MM.1S (cell line): ENCODE measurements around the gene NDUFB5.
A peak's percentile ranks its signal among the peaks of the same experiment; 100 is the strongest.

Source experiments
- DNase-seq: peaks from one replicate; pipeline ENCODE4 v3.0.0-alpha.2; 2015
- H2AFZ ChIP-seq: fragments of 300-600 bp; sonication (generic); 2 replicates; pipeline ENCODE4 v1.6.0; 2016; ENCODE audit warnings: antibody characterized with exemption, low read length
- H3F3A ChIP-seq: fragments of 300-600 bp; sonication (generic); 2 replicates; pipeline ENCODE4 v1.6.1; 2016; ENCODE audit warnings: mild to moderate bottlenecking, antibody characterized with exemption, low read length, moderate library complexity, mixed read lengths; ENCODE audit not compliant: insufficient read depth
- H3K27ac ChIP-seq: fragments of 300-600 bp; sonication (generic); 2 replicates; pipeline ENCODE4 v1.5.1; 2016; ENCODE audit warnings: mild to moderate bottlenecking, low read length
- H3K27me3 ChIP-seq: fragments of 300-600 bp; sonication (generic); replicated peaks from 2 replicates; pipeline ENCODE4 v1.6.0; 2016; ENCODE audit warnings: low read length; ENCODE audit not compliant: insufficient read depth
- H3K36me3 ChIP-seq: fragments of 300-600 bp; sonication (generic); replicated peaks from 2 replicates; pipeline ENCODE4 v1.6.1; 2016; ENCODE audit warnings: mild to moderate bottlenecking, low read length, mixed read lengths; ENCODE audit not compliant: insufficient read depth
- H3K4me1 ChIP-seq: fragments of 300-600 bp; sonication (generic); 2 replicates; pipeline ENCODE4 v1.6.1; 2016; ENCODE audit warnings: low read length, mixed read lengths
- H3K4me2 ChIP-seq: fragments of 300-600 bp; sonication (generic); 2 replicates; pipeline ENCODE4 v1.6.0; 2016; ENCODE audit warnings: low read depth, low read length
- H3K4me3 ChIP-seq: fragments of 300-600 bp; sonication (generic); 2 replicates; pipeline ENCODE4 v1.5.1; 2016; ENCODE audit warnings: low read length, mixed read lengths
- H3K79me2 ChIP-seq: fragments of 300-600 bp; sonication (generic); 2 replicates; pipeline ENCODE4 v1.6.1; 2016; ENCODE audit warnings: mixed run types, low read length, mixed read lengths
- H3K9ac ChIP-seq: fragments of 300-600 bp; sonication (generic); 2 replicates; pipeline ENCODE4 v1.6.1; 2016; ENCODE audit warnings: low read length, mixed read lengths
- H3K9me2 ChIP-seq: fragments of 300-600 bp; sonication (generic); replicated peaks from 2 replicates; pipeline ENCODE4 v1.6.1; 2016; ENCODE audit warnings: mild to moderate bottlenecking, low read length, mixed read lengths; ENCODE audit not compliant: insufficient read depth
- H3K9me3 ChIP-seq: fragments of 300-600 bp; sonication (generic); replicated peaks from 2 replicates; pipeline ENCODE4 v1.6.1; 2016; ENCODE audit warnings: mild to moderate bottlenecking, low read length, mixed read lengths; ENCODE audit not compliant: insufficient read depth
- H4K20me1 ChIP-seq: fragments of 300-600 bp; sonication (generic); 2 replicates; pipeline ENCODE4 v1.6.1; 2016; ENCODE audit warnings: mild to moderate bottlenecking, low read length, moderate library complexity, mixed read lengths; ENCODE audit not compliant: insufficient read depth
- EZH2 ChIP-seq: fragments of 300-600 bp; sonication (generic); optimal IDR thresholded peaks from 2 replicates; pipeline ENCODE3; 2017; ENCODE audit warnings: low read depth, mild to moderate bottlenecking, antibody characterized with exemption, low read length, mixed read lengths
- EZH2phosphoT487 ChIP-seq: fragments of 300-600 bp; sonication (generic); IDR thresholded peaks from 2 replicates; pipeline ENCODE4 v1.6.1; 2018; ENCODE audit warnings: antibody characterized with exemption, low read length
- TF ChIP-seq, protein P1 (sequence below): fragments of 300-600 bp; sonication (generic); IDR thresholded peaks from 2 replicates; pipeline ENCODE4 v1.5.1; 2016; ENCODE audit warnings: antibody characterized with exemption, low read length, mixed read lengths

Gene NDUFB5

DNA sequence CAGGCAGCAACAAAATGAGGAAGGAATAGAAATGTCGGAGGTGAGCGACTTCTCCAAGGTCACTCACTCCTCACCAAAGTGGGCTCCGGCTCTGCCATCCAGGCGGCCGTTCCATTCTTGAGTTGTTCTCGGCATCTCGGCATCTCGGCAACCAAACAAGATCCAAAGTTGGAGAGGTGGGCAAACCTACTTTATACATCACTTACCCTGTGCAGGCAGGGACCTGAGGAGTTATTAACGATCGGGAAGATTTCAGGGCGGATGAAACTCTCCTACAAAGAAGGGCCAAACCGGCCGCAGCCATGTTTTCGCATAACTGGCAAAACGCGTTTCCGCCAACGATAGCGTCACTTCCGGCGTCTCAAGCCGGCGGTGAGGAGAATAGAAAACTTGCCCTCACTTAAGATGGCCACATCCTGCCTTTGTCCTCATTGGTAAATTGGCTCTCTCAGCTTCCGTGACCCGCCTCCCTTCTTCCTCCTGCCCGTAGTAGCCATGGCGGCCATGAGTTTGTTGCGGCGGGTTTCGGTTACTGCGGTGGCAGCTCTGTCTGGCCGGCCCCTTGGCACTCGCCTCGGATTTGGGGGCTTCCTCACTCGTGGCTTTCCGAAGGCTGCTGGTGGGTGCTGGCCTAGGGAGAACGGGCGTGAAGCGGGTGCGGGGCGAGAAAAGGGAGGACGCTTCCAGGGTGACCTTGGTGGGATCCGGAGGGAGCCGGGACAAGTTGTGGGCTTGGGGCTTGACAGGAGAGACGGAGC lies at the start of gene NDUFB5, which contains the start of gene MRPL47:
Gene NDUFB5 (plus strand): TSS at position 474 of the 758 bp plus-strand sequence. CDS start 22 bp downstream, at position 496.
Gene MRPL47 (minus strand): TSS at position 318 of the 758 bp plus-strand sequence. CDS start 14 bp downstream, at position 304.
- Histone ChIP-seq H3K9me3 (no peaks in the 10 kb centered on the region), H3K9ac (peak within 1 kb of the TSS; percentile 89), H3K4me2 (peak within 1 kb of the TSS; percentile 71), H2AFZ (peak within 1 kb of the TSS; percentile 78), H3K4me1 (peaks cover 29% of the 10 kb centered on the region), H3K27me3 (no peaks in the 10 kb centered on the region), H3K9me2 (no peaks in the 10 kb centered on the region), H4K20me1 (no peaks in the 10 kb centered on the region), H3F3A (peaks cover 6% of the 10 kb centered on the region; the same call in 1 of the 2 replicates), H3K36me3 (peaks cover 9% of the 10 kb centered on the region), H3K4me3 (peak within 1 kb of the TSS; percentile 88), H3K27ac (peak within 1 kb of the TSS; percentile 64), H3K79me2 (peaks cover 84% of the 10 kb centered on the region)
- no peak for TF ChIP-seq EZH2phosphoT487
- TF ChIP-seq EZH2: no peak
- TF ChIP-seq, protein P1, sequence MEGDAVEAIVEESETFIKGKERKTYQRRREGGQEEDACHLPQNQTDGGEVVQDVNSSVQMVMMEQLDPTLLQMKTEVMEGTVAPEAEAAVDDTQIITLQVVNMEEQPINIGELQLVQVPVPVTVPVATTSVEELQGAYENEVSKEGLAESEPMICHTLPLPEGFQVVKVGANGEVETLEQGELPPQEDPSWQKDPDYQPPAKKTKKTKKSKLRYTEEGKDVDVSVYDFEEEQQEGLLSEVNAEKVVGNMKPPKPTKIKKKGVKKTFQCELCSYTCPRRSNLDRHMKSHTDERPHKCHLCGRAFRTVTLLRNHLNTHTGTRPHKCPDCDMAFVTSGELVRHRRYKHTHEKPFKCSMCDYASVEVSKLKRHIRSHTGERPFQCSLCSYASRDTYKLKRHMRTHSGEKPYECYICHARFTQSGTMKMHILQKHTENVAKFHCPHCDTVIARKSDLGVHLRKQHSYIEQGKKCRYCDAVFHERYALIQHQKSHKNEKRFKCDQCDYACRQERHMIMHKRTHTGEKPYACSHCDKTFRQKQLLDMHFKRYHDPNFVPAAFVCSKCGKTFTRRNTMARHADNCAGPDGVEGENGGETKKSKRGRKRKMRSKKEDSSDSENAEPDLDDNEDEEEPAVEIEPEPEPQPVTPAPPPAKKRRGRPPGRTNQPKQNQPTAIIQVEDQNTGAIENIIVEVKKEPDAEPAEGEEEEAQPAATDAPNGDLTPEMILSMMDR: no peak
- peak; percentile 99 for DNase-seq

DNA sequence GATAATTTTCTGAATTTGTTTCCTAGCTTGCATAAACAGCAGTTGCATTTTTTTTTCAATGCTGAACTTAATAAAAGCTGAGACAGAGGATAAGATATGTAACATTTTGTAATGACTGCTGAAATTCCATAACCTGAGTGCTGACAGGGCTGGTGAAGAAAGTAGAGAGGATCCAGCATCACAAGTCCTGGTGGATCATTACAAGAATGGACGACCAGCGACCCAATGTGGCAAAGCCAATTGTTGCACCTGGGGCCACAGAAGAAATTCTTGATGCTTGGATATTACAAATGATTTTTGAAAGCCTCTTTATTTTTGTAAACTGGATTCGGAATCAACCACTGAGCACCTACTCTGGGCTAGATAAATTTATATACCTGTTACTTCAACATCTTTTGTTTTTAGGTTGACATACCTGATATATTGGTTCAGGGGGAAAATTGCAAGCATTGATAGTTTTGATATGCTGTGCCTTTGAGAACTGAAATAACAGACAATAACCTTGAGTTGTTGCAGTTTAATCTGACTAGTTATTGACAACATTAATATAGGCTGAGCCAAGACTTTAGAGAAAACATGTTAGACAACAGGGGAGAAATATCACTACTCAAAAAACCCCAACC lies 45.7 kb upstream of the NDUFB5 start:
- Histone ChIP-seq H3K4me2 (no peak overlapping the region), H3K9ac (no peak overlapping the region), H3F3A (0 out of 2 replicates have a peak, but pooled peaks cover 7% of the 10 kb centered on the region), H3K4me3 (no peak overlapping the region), H3K9me2 (no peaks in the 10 kb centered on the region), H4K20me1 (no peaks in the 10 kb centered on the region), H3K79me2 (peaks cover 7% of the 10 kb centered on the region), H3K27ac (no peak overlapping the region), H3K36me3 (no peaks in the 10 kb centered on the region), H3K27me3 (no peaks in the 10 kb centered on the region), H3K4me1 (0 out of 2 replicates have a peak, but pooled peaks cover under 1% of the 10 kb centered on the region), H3K9me3 (no peaks in the 10 kb centered on the region), H2AFZ (no peak overlapping the region)
- TF ChIP-seq, protein P1: peak; percentile 96
- no peak for TF ChIP-seq EZH2
- DNase-seq: peak; percentile 87

DNA sequence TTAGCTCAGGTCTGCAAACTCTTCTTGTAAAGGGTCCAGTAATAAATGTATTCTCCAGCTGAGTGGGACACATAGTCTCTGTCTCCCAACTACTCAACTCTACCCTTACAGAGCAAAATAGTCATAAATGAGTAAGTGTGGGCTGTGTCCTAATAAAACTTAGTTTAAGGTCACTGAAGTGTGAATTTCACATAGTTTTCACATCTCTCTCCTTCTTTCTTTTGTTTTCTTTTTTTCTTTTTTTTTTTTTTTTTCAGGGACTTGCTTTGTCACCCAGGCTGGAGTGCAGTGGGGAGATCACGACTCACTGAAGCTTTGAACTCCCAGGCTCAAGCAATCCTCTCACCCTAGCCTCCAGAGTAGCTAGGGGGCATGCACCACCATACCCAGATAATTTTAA lies 43.8 kb upstream of the NDUFB5 start:
- no peak for DNase-seq
- no peak overlapping the region for H3K4me2 ChIP-seq
- H3K4me3 ChIP-seq: no peak overlapping the region
- no peaks in the 10 kb centered on the region for H4K20me1 ChIP-seq
- H3K9ac ChIP-seq: no peak overlapping the region
- no peak overlapping the region for H2AFZ ChIP-seq
- no peak overlapping the region for H3K27ac ChIP-seq
- TF ChIP-seq, protein P1: no peak
- TF ChIP-seq EZH2: no peak
- H3F3A ChIP-seq: 0 out of 2 replicates have a peak, but pooled peaks cover 7% of the 10 kb centered on the region
- no peaks in the 10 kb centered on the region for H3K9me2 ChIP-seq
- no peaks in the 10 kb centered on the region for H3K36me3 ChIP-seq
- H3K27me3 ChIP-seq: no peaks in the 10 kb centered on the region
- no peaks in the 10 kb centered on the region for H3K9me3 ChIP-seq
- H3K79me2 ChIP-seq: peaks cover 26% of the 10 kb centered on the region
- H3K4me1 ChIP-seq: peaks cover 9% of the 10 kb centered on the region
